Measurements from ENCODE around the gene NELFCD.

Gene NELFCD

GRCh38 chr20:58995461-58996225 lies 14.6 kb downstream of the NELFCD start:
- FAIRE-seq: no peak

- FAIRE-seq: no peak
Measured at GRCh38 chr20:58996226-58996611, 15.2 kb downstream of the NELFCD start.

GRCh38 chr20:58997141-58997770 lies 16.2 kb downstream of the NELFCD start:
- FAIRE-seq: no peak

GRCh38 chr20:58998656-58999055 lies 17.6 kb downstream of the NELFCD start:
- FAIRE-seq: no peak

GRCh38 chr20:59000326-59000725 lies 19.3 kb downstream of the NELFCD start:
- FAIRE-seq: no peak

GRCh38 chr20:59001068-59001448 lies 20.0 kb downstream of the NELFCD start:
- FAIRE-seq: no peak

- no peak for FAIRE-seq
Measured at GRCh38 chr20:59001449-59002171, 20.6 kb downstream of the NELFCD start.

GRCh38 chr20:59002388-59002787 lies 21.3 kb downstream of the NELFCD start:
- FAIRE-seq: no peak

GRCh38 chr20:59002874-59003399 lies 21.9 kb downstream of the NELFCD start:
- FAIRE-seq: no peak

- FAIRE-seq: no peak
Measured at GRCh38 chr20:59003836-59004492, 22.9 kb downstream of the NELFCD start.

- no peak for FAIRE-seq
Measured at GRCh38 chr20:59004493-59004762, 23.4 kb downstream of the NELFCD start.

GRCh38 chr20:59004763-59005522 lies 23.9 kb downstream of the NELFCD start:
- FAIRE-seq: no peak

GRCh38 chr20:59005523-59006166 lies 24.6 kb downstream of the NELFCD start:
- no peak for FAIRE-seq

- FAIRE-seq: no peak
Measured at GRCh38 chr20:59006167-59006863, 25.3 kb downstream of the NELFCD start.

GRCh38 chr20:59006864-59007664 lies 26.0 kb downstream of the NELFCD start, which contains the start of gene CTSZ:
TSS of gene CTSZ (minus strand) at chr20:59007254. CDS start at chr20:59007128, 126 bp downstream.
- no peak for FAIRE-seq

GRCh38 chr20:59007665-59008511 lies 26.8 kb downstream of the NELFCD start:
- FAIRE-seq: no peak

GRCh38 chr20:59008715-59009336 lies 27.8 kb downstream of the NELFCD start:
- FAIRE-seq: no peak

- no peak for FAIRE-seq
Measured at GRCh38 chr20:59010321-59010994, 29.4 kb downstream of the NELFCD start.
